GM12878 (cell line): ENCODE data around the gene SERPINB13.

ENCODE experiments used
- CTCF ChIP-seq, 3 experiments: IDR thresholded peaks in 2 of 3; conservative IDR thresholded peaks in 1 of 3; 2 replicates each; pipeline ENCODE4 v1.5.1; 2011; ENCODE audit warnings: low read depth in 3 of 3, low read length in 3 of 3, mild to moderate bottlenecking in 3 of 3, control low read depth in 2 of 3, moderate library complexity in 2 of 3, inconsistent platforms in 1 of 3, mixed read lengths in 1 of 3; ENCODE audit not compliant: control insufficient read depth in 2 of 3, insufficient read depth in 1 of 3; ENCODE audit errors: extremely low read depth in 1 of 3
- E4F1 ChIP-seq: fragments of 450-650 bp; IDR thresholded peaks from 2 replicates; pipeline ENCODE4 v1.6.1; 2018; ENCODE audit warnings: borderline replicate concordance, mild to moderate bottlenecking; ENCODE audit not compliant: partially characterized antibody
- GATAD2B ChIP-seq: fragments of 450-650 bp; conservative IDR thresholded peaks from 2 replicates; pipeline ENCODE4 v1.6.1; 2017; ENCODE audit warnings: low read depth, mild to moderate bottlenecking, moderate library complexity
- NR2C2 ChIP-seq: IDR thresholded peaks from 2 replicates; pipeline ENCODE4 v1.6.1; 2011; ENCODE audit warnings: borderline replicate concordance, low read depth; ENCODE audit not compliant: control insufficient read depth, insufficient read length
- POLR2A ChIP-seq: IDR thresholded peaks from 2 replicates; pipeline ENCODE4 v1.6.1; 2011; ENCODE audit warnings: low read depth, mild to moderate bottlenecking, low read length
- SRF ChIP-seq, 2 experiments: IDR thresholded peaks; 2 replicates each; pipeline ENCODE4 v1.6.1; 2011; ENCODE audit warnings: low read depth in 2 of 2, low read length in 2 of 2, mild to moderate bottlenecking in 1 of 2, moderate library complexity in 1 of 2

GRCh38 chr18:63564021-63564420 is 23.1 kb upstream of the SERPINB13 start:
- no peak for TF ChIP-seq E4F1
- TF ChIP-seq POLR2A = no peak
- no peak for TF ChIP-seq NR2C2
- TF ChIP-seq SRF (IDR thresholded peaks at IDR 0.05; ENCODE audit: low read depth in 2 of 2, low read length in 2 of 2) = no peak
- TF ChIP-seq CTCF (IDR thresholded peaks at IDR 0.05 in 2 of 3, conservative IDR thresholded peaks at IDR 0.05 in 1 of 3; ENCODE audit: control insufficient read depth in 2 of 3, extremely low read depth in 1 of 3, insufficient read depth in 1 of 3, low read depth in 3 of 3, low read length in 3 of 3) = no peak
- TF ChIP-seq GATAD2B = no peak
